HEK293 (cell line): ENCODE results near the gene MAP1B.
A peak's percentile ranks its signal among the peaks of the same experiment; 100 is the strongest.

Experiments
- GLIS1 ChIP-seq: fragments of 450-650 bp; formaldehyde crosslinking; IDR thresholded peaks from 2 replicates; pipeline ENCODE4 v1.5.1; 2016; ENCODE audit warnings: missing biosample characterization, missing genetic modification characterization
- HOXA7 ChIP-seq: sonication (generic); formaldehyde crosslinking; IDR thresholded peaks from 2 replicates; pipeline ENCODE4 v1.8.1; 2022; ENCODE audit warnings: missing genetic modification reagents, borderline replicate concordance
- HOXC10 ChIP-seq: sonication (generic); formaldehyde crosslinking; IDR thresholded peaks from 2 replicates; pipeline ENCODE4 v1.8.1; 2023; ENCODE audit warnings: mild to moderate bottlenecking, missing genetic modification reagents
- SCRT1 ChIP-seq: fragments of 450-650 bp; formaldehyde crosslinking; IDR thresholded peaks from 2 replicates; pipeline ENCODE4 v1.5.1; 2016; ENCODE audit warnings: missing biosample characterization, missing genetic modification characterization, borderline replicate concordance
- YY1 ChIP-seq: fragments of 450-650 bp; formaldehyde crosslinking; IDR thresholded peaks from 2 replicates; pipeline ENCODE4 v1.5.1; 2018; ENCODE audit warnings: missing biosample characterization, missing genetic modification characterization
- ZBTB1 ChIP-seq: fragments of 450-650 bp; formaldehyde crosslinking; IDR thresholded peaks from 2 replicates; pipeline ENCODE4 v1.5.1; 2016; ENCODE audit warnings: missing biosample characterization, missing genetic modification characterization
- ZFP3 ChIP-seq: fragments of 450-650 bp; formaldehyde crosslinking; IDR thresholded peaks from 2 replicates; pipeline ENCODE4 v1.5.1; 2016; ENCODE audit warnings: low read depth, missing biosample characterization, missing genetic modification characterization
- ZFP37 ChIP-seq: fragments of 450-650 bp; formaldehyde crosslinking; IDR thresholded peaks from 2 replicates; pipeline ENCODE4 v1.5.1; 2016; ENCODE audit warnings: missing biosample characterization, missing genetic modification characterization
- ZFP41 ChIP-seq: fragments of 450-650 bp; formaldehyde crosslinking; IDR thresholded peaks from 2 replicates; pipeline ENCODE4 v1.5.1; 2016; ENCODE audit warnings: missing biosample characterization, missing genetic modification characterization, borderline replicate concordance
- ZNF10 ChIP-seq: fragments of 450-650 bp; formaldehyde crosslinking; IDR thresholded peaks from 2 replicates; pipeline ENCODE4 v1.5.1; 2017; ENCODE audit warnings: missing biosample characterization, missing genetic modification characterization
- ZNF121 ChIP-seq: fragments of 450-650 bp; formaldehyde crosslinking; IDR thresholded peaks from 2 replicates; pipeline ENCODE4 v1.5.1; 2016; ENCODE audit warnings: missing biosample characterization, missing genetic modification characterization
- ZNF138 ChIP-seq: fragments of 450-650 bp; formaldehyde crosslinking; IDR thresholded peaks from 2 replicates; pipeline ENCODE4 v1.5.1; 2016; ENCODE audit warnings: missing biosample characterization, missing genetic modification characterization, borderline replicate concordance
- ZNF140 ChIP-seq: fragments of 450-650 bp; formaldehyde crosslinking; IDR thresholded peaks from 2 replicates; pipeline ENCODE4 v1.5.1; 2016; ENCODE audit warnings: missing biosample characterization, missing genetic modification characterization
- ZNF24 ChIP-seq: fragments of 450-650 bp; formaldehyde crosslinking; IDR thresholded peaks from 2 replicates; pipeline ENCODE4 v1.5.1; 2016; ENCODE audit warnings: missing biosample characterization, missing genetic modification characterization
- ZNF266 ChIP-seq: fragments of 450-650 bp; formaldehyde crosslinking; IDR thresholded peaks from 2 replicates; pipeline ENCODE4 v1.5.1; 2016; ENCODE audit warnings: missing biosample characterization, missing genetic modification characterization, low read depth
- ZNF341 ChIP-seq: fragments of 450-650 bp; formaldehyde crosslinking; IDR thresholded peaks from 2 replicates; pipeline ENCODE4; 2016; ENCODE audit warnings: low read depth, missing biosample characterization, missing genetic modification characterization
- ZNF521 ChIP-seq: fragments of 450-650 bp; formaldehyde crosslinking; IDR thresholded peaks from 2 replicates; pipeline ENCODE4 v1.5.1; 2017; ENCODE audit warnings: missing biosample characterization, mild to moderate bottlenecking, missing genetic modification characterization
- ZNF600 ChIP-seq: fragments of 450-650 bp; formaldehyde crosslinking; IDR thresholded peaks from 2 replicates; pipeline ENCODE4 v1.5.1; 2016; ENCODE audit warnings: missing biosample characterization, missing genetic modification characterization
- ZNF626 ChIP-seq: fragments of 450-650 bp; sonication (Bioruptor Pico); formaldehyde crosslinking; IDR thresholded peaks from 2 replicates; pipeline ENCODE4 v1.5.1; 2018; ENCODE audit warnings: missing biosample characterization, missing genetic modification characterization, inconsistent platforms
- ZNF777 ChIP-seq: fragments of 450-650 bp; formaldehyde crosslinking; IDR thresholded peaks from 2 replicates; pipeline ENCODE4 v1.5.1; 2017; ENCODE audit warnings: missing biosample characterization, missing genetic modification characterization, borderline replicate concordance
- ZSCAN16 ChIP-seq: fragments of 450-650 bp; formaldehyde crosslinking; IDR thresholded peaks from 2 replicates; pipeline ENCODE4 v1.5.1; 2016; ENCODE audit warnings: missing biosample characterization, missing genetic modification characterization
- ZSCAN18 ChIP-seq: fragments of 450-650 bp; formaldehyde crosslinking; IDR thresholded peaks from 2 replicates; pipeline ENCODE4 v1.5.1; 2016; ENCODE audit warnings: missing biosample characterization, missing genetic modification characterization
- TF ChIP-seq, protein P1 (sequence below): fragments of 450-650 bp; formaldehyde crosslinking; IDR thresholded peaks from 2 replicates; pipeline ENCODE4 v1.5.1; 2016; ENCODE audit warnings: missing biosample characterization, missing genetic modification characterization
- TF ChIP-seq, protein P2 (sequence below): fragments of 450-650 bp; formaldehyde crosslinking; conservative IDR thresholded peaks from 2 replicates; pipeline ENCODE4 v1.5.1; 2016; ENCODE audit warnings: low read depth, missing biosample characterization, missing genetic modification characterization
- TF ChIP-seq, protein P3 (sequence below): IDR thresholded peaks from 2 replicates; pipeline ENCODE4 v1.6.1; 2011; ENCODE audit warnings: mild to moderate bottlenecking, low read depth, low read length, borderline replicate concordance
- TF ChIP-seq, protein P4 (sequence below): fragments of 450-650 bp; formaldehyde crosslinking; IDR thresholded peaks from 2 replicates; pipeline ENCODE4 v1.5.1; 2016; ENCODE audit warnings: missing biosample characterization, missing genetic modification characterization, low read depth

MAP1B gene

GRCh38 chr5:72107131-72107900 lies at the start of gene MAP1B (continued):
- TF ChIP-seq, protein P1, sequence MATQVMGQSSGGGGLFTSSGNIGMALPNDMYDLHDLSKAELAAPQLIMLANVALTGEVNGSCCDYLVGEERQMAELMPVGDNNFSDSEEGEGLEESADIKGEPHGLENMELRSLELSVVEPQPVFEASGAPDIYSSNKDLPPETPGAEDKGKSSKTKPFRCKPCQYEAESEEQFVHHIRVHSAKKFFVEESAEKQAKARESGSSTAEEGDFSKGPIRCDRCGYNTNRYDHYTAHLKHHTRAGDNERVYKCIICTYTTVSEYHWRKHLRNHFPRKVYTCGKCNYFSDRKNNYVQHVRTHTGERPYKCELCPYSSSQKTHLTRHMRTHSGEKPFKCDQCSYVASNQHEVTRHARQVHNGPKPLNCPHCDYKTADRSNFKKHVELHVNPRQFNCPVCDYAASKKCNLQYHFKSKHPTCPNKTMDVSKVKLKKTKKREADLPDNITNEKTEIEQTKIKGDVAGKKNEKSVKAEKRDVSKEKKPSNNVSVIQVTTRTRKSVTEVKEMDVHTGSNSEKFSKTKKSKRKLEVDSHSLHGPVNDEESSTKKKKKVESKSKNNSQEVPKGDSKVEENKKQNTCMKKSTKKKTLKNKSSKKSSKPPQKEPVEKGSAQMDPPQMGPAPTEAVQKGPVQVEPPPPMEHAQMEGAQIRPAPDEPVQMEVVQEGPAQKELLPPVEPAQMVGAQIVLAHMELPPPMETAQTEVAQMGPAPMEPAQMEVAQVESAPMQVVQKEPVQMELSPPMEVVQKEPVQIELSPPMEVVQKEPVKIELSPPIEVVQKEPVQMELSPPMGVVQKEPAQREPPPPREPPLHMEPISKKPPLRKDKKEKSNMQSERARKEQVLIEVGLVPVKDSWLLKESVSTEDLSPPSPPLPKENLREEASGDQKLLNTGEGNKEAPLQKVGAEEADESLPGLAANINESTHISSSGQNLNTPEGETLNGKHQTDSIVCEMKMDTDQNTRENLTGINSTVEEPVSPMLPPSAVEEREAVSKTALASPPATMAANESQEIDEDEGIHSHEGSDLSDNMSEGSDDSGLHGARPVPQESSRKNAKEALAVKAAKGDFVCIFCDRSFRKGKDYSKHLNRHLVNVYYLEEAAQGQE (tag by site-specific recombination), result no peak; the same call in 1 of the 2 replicates
- TF ChIP-seq ZBTB1 (no peak), ZNF138 (tag by site-specific recombination) (no peak), YY1 (0 out of 2 replicates have a peak, but pooled peaks have one; percentile 2), HOXC10 (CRISPR knock-in tag) (no peak), ZNF626 (tag by site-specific recombination) (no peak), GLIS1 (tag by site-specific recombination) (peak; percentile 84), ZNF266 (no peak), ZFP41 (no peak), ZNF24 (tag by site-specific recombination) (no peak), ZNF777 (tag by site-specific recombination) (no peak), ZNF10 (tag by site-specific recombination) (no peak), HOXA7 (CRISPR knock-in tag) (no peak), ZNF600 (tag by site-specific recombination) (no peak; the same call in 1 of the 2 replicates), ZNF140 (tag by site-specific recombination) (no peak), ZSCAN18 (tag by site-specific recombination) (no peak), SCRT1 (tag by site-specific recombination) (no peak), ZNF121 (tag by site-specific recombination) (0 out of 2 replicates have a peak, but pooled peaks have one; percentile 25), ZNF341 (tag by site-specific recombination) (peak; percentile 98), ZFP3 (no peak), ZSCAN16 (tag by site-specific recombination) (peak; percentile 23; the same call in 1 of the 2 replicates), ZNF521 (tag by site-specific recombination) (no peak), ZFP37 (tag by site-specific recombination) (0 out of 2 replicates have a peak, but pooled peaks have one; percentile 13)
- TF ChIP-seq, protein P2, sequence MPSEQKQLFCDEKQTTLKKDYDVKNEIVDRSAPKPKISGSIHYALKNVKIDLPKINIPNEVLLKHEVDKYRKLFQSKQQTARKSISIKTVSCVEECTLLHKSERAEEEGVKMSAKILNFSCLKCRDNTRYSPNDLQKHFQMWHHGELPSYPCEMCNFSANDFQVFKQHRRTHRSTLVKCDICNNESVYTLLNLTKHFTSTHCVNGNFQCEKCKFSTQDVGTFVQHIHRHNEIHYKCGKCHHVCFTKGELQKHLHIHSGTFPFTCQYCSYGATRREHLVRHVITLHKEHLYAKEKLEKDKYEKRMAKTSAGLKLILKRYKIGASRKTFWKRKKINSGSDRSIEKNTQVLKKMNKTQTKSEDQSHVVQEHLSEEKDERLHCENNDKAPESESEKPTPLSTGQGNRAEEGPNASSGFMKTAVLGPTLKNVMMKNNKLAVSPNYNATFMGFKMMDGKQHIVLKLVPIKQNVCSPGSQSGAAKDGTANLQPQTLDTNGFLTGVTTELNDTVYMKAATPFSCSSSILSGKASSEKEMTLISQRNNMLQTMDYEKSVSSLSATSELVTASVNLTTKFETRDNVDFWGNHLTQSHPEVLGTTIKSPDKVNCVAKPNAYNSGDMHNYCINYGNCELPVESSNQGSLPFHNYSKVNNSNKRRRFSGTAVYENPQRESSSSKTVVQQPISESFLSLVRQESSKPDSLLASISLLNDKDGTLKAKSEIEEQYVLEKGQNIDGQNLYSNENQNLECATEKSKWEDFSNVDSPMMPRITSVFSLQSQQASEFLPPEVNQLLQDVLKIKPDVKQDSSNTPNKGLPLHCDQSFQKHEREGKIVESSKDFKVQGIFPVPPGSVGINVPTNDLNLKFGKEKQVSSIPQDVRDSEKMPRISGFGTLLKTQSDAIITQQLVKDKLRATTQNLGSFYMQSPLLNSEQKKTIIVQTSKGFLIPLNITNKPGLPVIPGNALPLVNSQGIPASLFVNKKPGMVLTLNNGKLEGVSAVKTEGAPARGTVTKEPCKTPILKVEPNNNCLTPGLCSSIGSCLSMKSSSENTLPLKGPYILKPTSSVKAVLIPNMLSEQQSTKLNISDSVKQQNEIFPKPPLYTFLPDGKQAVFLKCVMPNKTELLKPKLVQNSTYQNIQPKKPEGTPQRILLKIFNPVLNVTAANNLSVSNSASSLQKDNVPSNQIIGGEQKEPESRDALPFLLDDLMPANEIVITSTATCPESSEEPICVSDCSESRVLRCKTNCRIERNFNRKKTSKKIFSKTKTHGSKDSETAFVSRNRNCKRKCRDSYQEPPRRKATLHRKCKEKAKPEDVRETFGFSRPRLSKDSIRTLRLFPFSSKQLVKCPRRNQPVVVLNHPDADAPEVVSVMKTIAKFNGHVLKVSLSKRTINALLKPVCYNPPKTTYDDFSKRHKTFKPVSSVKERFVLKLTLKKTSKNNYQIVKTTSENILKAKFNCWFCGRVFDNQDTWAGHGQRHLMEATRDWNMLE (tag by site-specific recombination), result no peak
- TF ChIP-seq, protein P3, sequence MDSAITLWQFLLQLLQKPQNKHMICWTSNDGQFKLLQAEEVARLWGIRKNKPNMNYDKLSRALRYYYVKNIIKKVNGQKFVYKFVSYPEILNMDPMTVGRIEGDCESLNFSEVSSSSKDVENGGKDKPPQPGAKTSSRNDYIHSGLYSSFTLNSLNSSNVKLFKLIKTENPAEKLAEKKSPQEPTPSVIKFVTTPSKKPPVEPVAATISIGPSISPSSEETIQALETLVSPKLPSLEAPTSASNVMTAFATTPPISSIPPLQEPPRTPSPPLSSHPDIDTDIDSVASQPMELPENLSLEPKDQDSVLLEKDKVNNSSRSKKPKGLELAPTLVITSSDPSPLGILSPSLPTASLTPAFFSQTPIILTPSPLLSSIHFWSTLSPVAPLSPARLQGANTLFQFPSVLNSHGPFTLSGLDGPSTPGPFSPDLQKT, result no peak
- TF ChIP-seq, protein P4, sequence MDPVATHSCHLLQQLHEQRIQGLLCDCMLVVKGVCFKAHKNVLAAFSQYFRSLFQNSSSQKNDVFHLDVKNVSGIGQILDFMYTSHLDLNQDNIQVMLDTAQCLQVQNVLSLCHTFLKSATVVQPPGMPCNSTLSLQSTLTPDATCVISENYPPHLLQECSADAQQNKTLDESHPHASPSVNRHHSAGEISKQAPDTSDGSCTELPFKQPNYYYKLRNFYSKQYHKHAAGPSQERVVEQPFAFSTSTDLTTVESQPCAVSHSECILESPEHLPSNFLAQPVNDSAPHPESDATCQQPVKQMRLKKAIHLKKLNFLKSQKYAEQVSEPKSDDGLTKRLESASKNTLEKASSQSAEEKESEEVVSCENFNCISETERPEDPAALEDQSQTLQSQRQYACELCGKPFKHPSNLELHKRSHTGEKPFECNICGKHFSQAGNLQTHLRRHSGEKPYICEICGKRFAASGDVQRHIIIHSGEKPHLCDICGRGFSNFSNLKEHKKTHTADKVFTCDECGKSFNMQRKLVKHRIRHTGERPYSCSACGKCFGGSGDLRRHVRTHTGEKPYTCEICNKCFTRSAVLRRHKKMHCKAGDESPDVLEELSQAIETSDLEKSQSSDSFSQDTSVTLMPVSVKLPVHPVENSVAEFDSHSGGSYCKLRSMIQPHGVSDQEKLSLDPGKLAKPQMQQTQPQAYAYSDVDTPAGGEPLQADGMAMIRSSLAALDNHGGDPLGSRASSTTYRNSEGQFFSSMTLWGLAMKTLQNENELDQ (tag by site-specific recombination), result no peak
